Mesenchymal stem cell (in vitro differentiated cells and primary cell): Measurements from ENCODE around the gene DLX2. TPM values are rescaled to one million over a fixed set of nuclear protein-coding genes. Genes with fewer than 3 reads are reported as not detected.
"Not testable (repeated sequence)": the region's sequence is repeated elsewhere in the genome, so short reads cannot be mapped to it uniquely, and the experiment has no call there.

Experiments
- DNase-seq: peaks from one replicate; pipeline ENCODE4 v3.0.0-alpha.2; 2013
- H2AFZ ChIP-seq: one replicate; pipeline ENCODE4 v1.6.1; 2013; ENCODE audit warnings: low read depth, mild to moderate bottlenecking, control low read depth, inconsistent platforms, low read length, moderate library complexity
- H2AK5ac ChIP-seq: 2 replicates; pipeline ENCODE4 v1.6.1; 2013; ENCODE audit warnings: low read length, moderate library complexity, mild to moderate bottlenecking, inconsistent platforms; ENCODE audit not compliant: severe bottlenecking
- H2BK120ac ChIP-seq: one replicate; pipeline ENCODE4 v1.6.1; 2013; ENCODE audit warnings: low read depth, mild to moderate bottlenecking, inconsistent platforms, low read length, moderate library complexity
- H2BK12ac ChIP-seq, 2 experiments: one replicate each; pipeline ENCODE4 v1.6.1; 2013; ENCODE audit warnings: inconsistent platforms in 2 of 2, low read length in 2 of 2, mild to moderate bottlenecking in 2 of 2, moderate library complexity in 2 of 2, control low read depth in 1 of 2
- H2BK15ac ChIP-seq: one replicate; pipeline ENCODE4 v1.6.1; 2013; ENCODE audit warnings: mild to moderate bottlenecking, low read depth, inconsistent platforms; ENCODE audit not compliant: poor library complexity, severe bottlenecking
- H2BK5ac ChIP-seq: 2 replicates; pipeline ENCODE4 v1.6.1; 2013; ENCODE audit warnings: low read depth, mild to moderate bottlenecking, low read length, control low read depth, inconsistent platforms; ENCODE audit not compliant: poor library complexity, severe bottlenecking
- H3K14ac ChIP-seq, 2 experiments: one replicate each; pipeline ENCODE4 v1.6.1; 2013; ENCODE audit warnings: inconsistent platforms in 2 of 2, low read length in 2 of 2, control low read depth in 1 of 2, mild to moderate bottlenecking in 1 of 2, moderate library complexity in 1 of 2
- H3K18ac ChIP-seq, 2 experiments: one replicate each; pipeline ENCODE4 v1.6.1; 2013; ENCODE audit warnings: inconsistent platforms in 2 of 2, low read length in 2 of 2, control low read depth in 1 of 2, low read depth in 1 of 2, mild to moderate bottlenecking in 1 of 2
- H3K23ac ChIP-seq, 2 experiments: one replicate each; pipeline ENCODE4 v1.6.1; 2013; ENCODE audit warnings: inconsistent platforms in 2 of 2, low read length in 2 of 2, mild to moderate bottlenecking in 2 of 2, moderate library complexity in 2 of 2, control low read depth in 1 of 2
- H3K27ac ChIP-seq: 2 replicates; pipeline ENCODE4 v1.5.1; 2013; ENCODE audit warnings: mild to moderate bottlenecking, moderate library complexity, low read length, control low read depth, inconsistent platforms; ENCODE audit not compliant: poor library complexity, severe bottlenecking
- H3K27me3 ChIP-seq, 2 experiments: 2 replicates each; pipeline versions ENCODE4 v1.6.1 to v1.7.0; 2013; ENCODE audit warnings: low read length in 2 of 2, mild to moderate bottlenecking in 2 of 2, moderate library complexity in 2 of 2, control low read depth in 1 of 2, inconsistent platforms in 1 of 2; ENCODE audit not compliant: control insufficient read depth in 1 of 2, insufficient read depth in 1 of 2
- H3K36me3 ChIP-seq, 2 experiments: 2 replicates each; pipeline versions ENCODE4 v1.6.1 to v1.7.0; 2013; ENCODE audit warnings: low read length in 2 of 2, control low read depth in 1 of 2, inconsistent platforms in 1 of 2, low read depth in 1 of 2, mild to moderate bottlenecking in 1 of 2; ENCODE audit not compliant: insufficient read depth in 2 of 2, control insufficient read depth in 1 of 2
- H3K4ac ChIP-seq, 2 experiments: one replicate each; pipeline ENCODE4 v1.6.1; 2013; ENCODE audit warnings: inconsistent platforms in 2 of 2, low read length in 2 of 2, mild to moderate bottlenecking in 2 of 2, moderate library complexity in 2 of 2, control low read depth in 1 of 2, low read depth in 1 of 2
- H3K4me1 ChIP-seq: 2 replicates; pipeline ENCODE4 v1.6.1; 2013; ENCODE audit warnings: low read depth, low read length, control low read depth; ENCODE audit not compliant: control insufficient read depth, insufficient read depth
- H3K4me2 ChIP-seq: 2 replicates; pipeline ENCODE4 v1.6.1; 2013; ENCODE audit warnings: low read length, mild to moderate bottlenecking, inconsistent platforms; ENCODE audit not compliant: poor library complexity, severe bottlenecking
- H3K4me3 ChIP-seq, 2 experiments: 2 replicates each; pipeline versions ENCODE4 v1.5.1 to v1.7.0; 2013; ENCODE audit warnings: low read length in 2 of 2, mild to moderate bottlenecking in 2 of 2, control low read depth in 1 of 2, low read depth in 1 of 2; ENCODE audit not compliant: insufficient read depth in 1 of 2
- H3K79me1 ChIP-seq: replicated peaks from 2 replicates; pipeline ENCODE4 v1.6.1; 2013; ENCODE audit warnings: mild to moderate bottlenecking, control low read depth, low read length, inconsistent platforms; ENCODE audit not compliant: poor library complexity, severe bottlenecking
- H3K9ac ChIP-seq: 2 replicates; pipeline ENCODE4 v1.7.0; 2013; ENCODE audit warnings: mild to moderate bottlenecking, low read length, moderate library complexity
- H3K9me3 ChIP-seq: 2 replicates; pipeline ENCODE4 v1.7.0; 2013; ENCODE audit warnings: mild to moderate bottlenecking, low read length; ENCODE audit not compliant: control insufficient read depth
- H4K8ac ChIP-seq: one replicate; pipeline ENCODE4 v1.6.1; 2013; ENCODE audit warnings: inconsistent platforms, mild to moderate bottlenecking, low read length, moderate library complexity
- H4K91ac ChIP-seq: one replicate; pipeline ENCODE4 v1.6.1; 2013; ENCODE audit warnings: mild to moderate bottlenecking, low read length, inconsistent platforms
- WGBS: methylation state at CpG from one replicate; pipeline ENCODE4 v1.1.7; 2013; ENCODE audit warnings: mixed read lengths; 5-methylcytosine and 5-hydroxymethylcytosine counted together
- polyA plus RNA-seq, 2 experiments: library from polyadenylated mRNA; stranded (reverse); fragments of 200-250 nt; gene quantifications; one replicate each; pipeline ENCODE4 v1.2.3, GENCODE V29; 2013

The DLX2 gene
- polyA plus RNA-seq (2013, experiment 1 of 2): 0.01 TPM
- 0.01 TPM for polyA plus RNA-seq (2013, experiment 2 of 2)

GRCh38 chr2:172102391-172103359, at the start of gene DLX2:
Gene DLX2, minus strand, starts transcription at chr2:172102900. Its CDS starts 362 bp downstream, at chr2:172102538.
- H2AK5ac ChIP-seq: no peak within 1 kb of the TSS
- H3K18ac ChIP-seq: peak within 1 kb of the TSS in 1 of 2 experiments; percentile 75
- no peaks in the 10 kb centered on the region for H3K79me1 ChIP-seq
- peak; percentile 87 for DNase-seq
- H2BK15ac ChIP-seq: no peak within 1 kb of the TSS
- H3K4me3 ChIP-seq: peak within 1 kb of the TSS; percentile 69 to 83
- no peak within 1 kb of the TSS for H2BK120ac ChIP-seq
- WGBS: under 1% methylated on average over 69 of the region's 74 CpGs
- no peak within 1 kb of the TSS for H3K27ac ChIP-seq
- H3K14ac ChIP-seq: no peak within 1 kb of the TSS
- peak within 1 kb of the TSS; percentile 99 for H3K4me2 ChIP-seq
- H3K23ac ChIP-seq: peak within 1 kb of the TSS in 1 of 2 experiments; percentile 85
- H2AFZ ChIP-seq: peak within 1 kb of the TSS; percentile 79
- no peak within 1 kb of the TSS for H2BK12ac ChIP-seq
- no peak within 1 kb of the TSS for H2BK5ac ChIP-seq
- peaks cover 54% of the 10 kb centered on the region for H3K4me1 ChIP-seq
- H3K4ac ChIP-seq: no peak within 1 kb of the TSS
- no peak within 1 kb of the TSS for H4K91ac ChIP-seq
- peaks cover 48 to 80% of the 10 kb centered on the region in 2 experiments for H3K27me3 ChIP-seq
- H3K9ac ChIP-seq: peak within 1 kb of the TSS; percentile 67
- H3K36me3 ChIP-seq: no peaks in the 10 kb centered on the region
- no peaks in the 10 kb centered on the region for H3K9me3 ChIP-seq
- no peak within 1 kb of the TSS for H4K8ac ChIP-seq

GRCh38 chr2:172147944-172148650, 45.4 kb upstream of the DLX2 start:
- H3K14ac ChIP-seq: no peak overlapping the region
- no peaks in the 10 kb centered on the region for H3K9me3 ChIP-seq
- H2BK15ac ChIP-seq: no peak overlapping the region
- no peak overlapping the region for H2AK5ac ChIP-seq
- no peak for DNase-seq
- no peak overlapping the region for H3K4ac ChIP-seq
- no peak overlapping the region for H2BK12ac ChIP-seq
- no peak overlapping the region for H3K4me2 ChIP-seq
- H3K4me1 ChIP-seq: no peaks in the 10 kb centered on the region
- H4K8ac ChIP-seq: no peak overlapping the region
- H4K91ac ChIP-seq: no peak overlapping the region
- no peak overlapping the region for H2BK120ac ChIP-seq
- H2BK5ac ChIP-seq: no peak overlapping the region
- H3K27me3 ChIP-seq: peaks cover 12 to 29% of the 10 kb centered on the region in 2 experiments
- no peak overlapping the region for H3K23ac ChIP-seq
- H3K9ac ChIP-seq: no peak overlapping the region
- H3K18ac ChIP-seq: no peak overlapping the region
- H2AFZ ChIP-seq: no peak overlapping the region
- no peaks in the 10 kb centered on the region for H3K79me1 ChIP-seq
- WGBS: 87% methylated on average over 9 of the region's 11 CpGs
- no peak overlapping the region for H3K4me3 ChIP-seq
- no peaks in the 10 kb centered on the region for H3K36me3 ChIP-seq
- no peak overlapping the region for H3K27ac ChIP-seq

GRCh38 chr2:172143817-172144216, 41.1 kb upstream of the DLX2 start:
- no peak overlapping the region for H2AFZ ChIP-seq
- H3K27ac ChIP-seq: no peak overlapping the region
- no peak overlapping the region for H3K4ac ChIP-seq
- H2BK5ac ChIP-seq: no peak overlapping the region
- H3K36me3 ChIP-seq: no peaks in the 10 kb centered on the region
- no peak overlapping the region for H3K14ac ChIP-seq
- no peak overlapping the region for H4K91ac ChIP-seq
- no peak overlapping the region for H2BK120ac ChIP-seq
- no peak overlapping the region for H2AK5ac ChIP-seq
- no peak overlapping the region for H4K8ac ChIP-seq
- DNase-seq: no peak
- no peak overlapping the region for H3K23ac ChIP-seq
- no peak overlapping the region for H2BK15ac ChIP-seq
- peaks cover 8% of the 10 kb centered on the region for H3K9me3 ChIP-seq
- H3K18ac ChIP-seq: no peak overlapping the region
- no peaks in the 10 kb centered on the region for H3K4me1 ChIP-seq
- H3K79me1 ChIP-seq: no peaks in the 10 kb centered on the region
- H3K27me3 ChIP-seq: peaks cover 10 to 28% of the 10 kb centered on the region in 2 experiments
- H3K4me2 ChIP-seq: no peak overlapping the region
- H2BK12ac ChIP-seq: no peak overlapping the region
- no peak overlapping the region for H3K4me3 ChIP-seq
- H3K9ac ChIP-seq: no peak overlapping the region

GRCh38 chr2:172138727-172139126, 36.0 kb upstream of the DLX2 start:
- H3K18ac ChIP-seq: not testable (repeated sequence)

More at GRCh38 chr2:172138727-172139126, 36.0 kb upstream of the DLX2 start:
- H3K4me2 ChIP-seq, H2BK120ac ChIP-seq, H4K91ac ChIP-seq, H3K36me3 ChIP-seq, DNase-seq, H3K9ac ChIP-seq, H3K4me1 ChIP-seq, H4K8ac ChIP-seq, H2BK15ac ChIP-seq, H3K79me1 ChIP-seq, H3K27me3 ChIP-seq, H2BK12ac ChIP-seq, H3K23ac ChIP-seq, H3K14ac ChIP-seq, H2BK5ac ChIP-seq, H3K4me3 ChIP-seq, H2AK5ac ChIP-seq, H3K27ac ChIP-seq, H3K4ac ChIP-seq, H3K9me3 ChIP-seq, H2AFZ ChIP-seq: not testable (repeated sequence)
- 90% methylated on average over 1 of the region's 1 CpG for WGBS
